GM18868 (cell line): Measurements from ENCODE around the gene CREB1.

Experiments
- ATAC-seq: cut with Tn5 transposase; IDR thresholded peaks from one replicate; pipeline ENCODE4 v1.9.1; 2021; ENCODE audit warnings: mild to moderate bottlenecking, moderate library complexity; ENCODE audit not compliant: unreplicated experiment

CREB1 gene

DNA sequence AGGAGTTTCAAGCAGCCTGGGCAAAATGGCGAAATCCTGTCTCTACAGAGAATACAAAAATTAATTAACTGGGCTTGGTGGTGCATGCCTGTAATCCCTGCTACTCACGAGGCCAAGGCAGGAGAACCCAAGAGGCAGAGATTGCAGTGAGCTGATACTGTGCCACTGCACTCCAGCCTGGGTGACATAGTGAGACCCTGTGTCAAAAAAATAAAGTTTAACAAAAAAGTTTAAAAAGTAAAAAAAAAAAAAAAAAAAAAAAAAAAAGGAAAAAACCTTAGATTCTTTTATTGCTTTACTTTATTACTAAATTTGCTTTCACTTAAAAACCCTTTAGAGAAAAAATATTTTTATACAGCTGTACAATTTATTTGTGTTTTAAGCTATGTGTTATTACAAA is 10.7 kb downstream of the CREB1 start:
- no peak for ATAC-seq

DNA sequence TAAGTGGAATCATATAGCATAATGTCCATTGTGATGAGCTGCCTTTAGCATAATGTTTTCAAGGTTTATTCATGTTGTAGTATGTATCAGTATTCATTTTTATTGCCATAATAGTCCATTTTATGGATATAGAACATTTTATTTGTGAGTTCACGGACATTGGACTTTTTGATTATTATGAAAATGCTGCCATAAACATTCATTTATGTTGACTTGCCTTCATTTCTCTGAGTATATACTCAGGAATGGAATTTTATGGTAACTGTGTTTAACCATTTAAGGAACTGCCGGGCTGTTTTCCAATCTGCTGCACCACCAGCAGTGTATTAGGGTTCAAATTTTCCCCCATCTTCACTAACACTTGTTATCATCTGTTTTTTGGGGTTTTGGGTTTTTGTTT is 12.2 kb downstream of the CREB1 start:
- ATAC-seq = no peak

DNA sequence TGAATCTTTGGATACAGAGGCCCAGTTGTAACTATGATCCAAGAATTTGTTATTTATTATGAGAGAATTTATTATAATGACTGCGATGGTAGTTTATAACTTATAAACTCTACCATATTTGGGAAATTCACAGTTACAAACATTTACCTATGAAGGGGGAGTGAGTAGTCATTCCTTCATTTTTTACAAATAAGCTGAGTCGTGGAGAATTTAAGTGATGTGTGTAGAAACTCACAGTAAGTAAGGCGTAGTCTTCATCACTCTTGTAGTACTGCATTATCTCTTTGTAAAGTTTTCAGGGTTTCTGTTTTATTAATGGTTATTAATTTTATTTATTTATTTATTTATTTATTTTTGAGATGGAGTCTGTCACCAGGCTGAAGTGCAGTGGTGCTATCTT is 13.5 kb downstream of the CREB1 start:
- no peak for ATAC-seq

DNA sequence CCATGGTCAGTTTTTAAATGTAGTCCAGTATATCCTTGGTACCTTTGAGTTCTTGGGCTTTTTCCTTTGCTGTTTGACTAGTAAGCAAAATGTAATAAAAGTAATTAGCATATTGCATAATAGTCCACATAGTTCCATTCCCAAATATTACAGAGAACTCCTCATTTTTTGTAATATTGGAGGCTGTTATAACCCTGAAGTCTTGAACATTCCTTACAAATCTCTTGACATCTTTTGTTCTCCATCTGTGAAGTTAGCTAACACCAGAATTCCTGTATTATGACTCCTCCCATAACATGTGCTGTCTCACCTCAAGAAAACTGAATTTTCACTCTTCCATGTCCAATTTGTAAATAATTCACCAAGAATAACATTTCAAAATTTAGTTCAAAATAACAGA is 17.1 kb downstream of the CREB1 start:
- no peak for ATAC-seq

DNA sequence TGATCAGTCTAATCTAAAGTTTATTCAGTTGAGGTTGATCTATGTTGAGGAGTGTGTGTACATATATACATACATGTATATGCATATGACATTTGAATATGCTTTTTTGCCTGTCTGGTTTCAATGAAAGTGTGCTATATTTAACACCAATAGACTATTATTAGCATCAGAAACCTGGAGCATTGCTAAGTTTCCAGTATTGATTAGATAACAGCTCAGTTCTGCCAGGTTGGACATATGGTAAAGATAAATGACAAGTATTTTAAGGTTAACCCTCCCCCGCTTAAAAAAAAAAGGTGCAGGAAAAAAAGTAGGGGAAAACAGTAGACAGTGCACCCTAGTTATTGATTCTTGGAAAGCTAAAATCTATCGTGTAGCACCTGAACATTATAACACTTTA is 19.4 kb downstream of the CREB1 start:
- no peak for ATAC-seq

DNA sequence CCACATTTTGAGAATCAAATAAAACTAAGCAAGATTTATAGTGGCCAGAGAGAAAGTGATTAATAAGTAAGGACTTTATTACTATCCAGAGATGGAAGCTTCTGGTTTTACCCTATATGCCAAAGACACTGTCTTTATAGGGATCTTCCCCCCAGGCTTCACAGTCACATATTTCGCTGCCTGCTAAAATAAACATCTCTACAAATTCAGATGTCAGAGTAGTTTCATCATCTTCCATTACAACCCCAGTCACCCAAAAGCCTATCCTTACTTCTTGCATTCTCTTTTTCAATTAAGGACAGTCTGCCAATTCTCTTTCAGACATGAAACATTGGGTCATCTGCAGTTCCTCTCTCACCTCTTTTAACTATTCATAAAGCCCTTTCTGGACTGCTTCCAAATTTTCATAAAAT is 28.3 kb downstream of the CREB1 start:
- no peak for ATAC-seq

DNA sequence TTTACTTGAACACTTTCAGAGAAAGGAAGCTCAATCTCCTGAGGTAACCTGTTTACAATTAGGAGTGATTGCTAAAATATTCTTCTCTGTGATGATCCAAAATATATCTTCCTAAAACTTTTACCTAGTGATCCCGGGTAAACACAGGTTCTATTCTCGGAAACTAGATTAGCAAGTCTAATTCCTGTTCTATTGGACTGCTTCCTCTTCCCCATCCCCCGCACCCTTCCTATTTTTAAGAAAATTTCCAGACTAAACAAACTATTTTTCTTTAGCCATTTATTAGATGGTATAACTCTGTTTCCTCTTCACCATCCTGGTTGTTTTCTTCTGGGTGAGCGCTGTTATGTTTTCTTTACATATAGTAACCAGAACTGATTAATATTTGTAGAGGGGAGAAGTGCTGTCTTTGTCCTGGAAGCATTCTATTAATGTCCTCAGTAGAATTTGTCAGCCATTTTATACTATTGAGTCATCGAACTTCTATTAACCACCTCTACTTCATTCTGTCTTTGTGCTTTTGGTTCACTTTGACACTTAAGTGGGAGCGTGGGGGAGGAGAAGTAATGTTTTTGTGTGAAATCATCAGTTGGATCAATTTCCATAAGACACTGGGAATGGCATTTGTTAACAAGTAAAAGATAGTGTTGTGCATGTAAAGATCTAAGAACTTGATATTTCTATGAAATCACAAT is 31.8 kb downstream of the CREB1 start:
- no peak for ATAC-seq

DNA sequence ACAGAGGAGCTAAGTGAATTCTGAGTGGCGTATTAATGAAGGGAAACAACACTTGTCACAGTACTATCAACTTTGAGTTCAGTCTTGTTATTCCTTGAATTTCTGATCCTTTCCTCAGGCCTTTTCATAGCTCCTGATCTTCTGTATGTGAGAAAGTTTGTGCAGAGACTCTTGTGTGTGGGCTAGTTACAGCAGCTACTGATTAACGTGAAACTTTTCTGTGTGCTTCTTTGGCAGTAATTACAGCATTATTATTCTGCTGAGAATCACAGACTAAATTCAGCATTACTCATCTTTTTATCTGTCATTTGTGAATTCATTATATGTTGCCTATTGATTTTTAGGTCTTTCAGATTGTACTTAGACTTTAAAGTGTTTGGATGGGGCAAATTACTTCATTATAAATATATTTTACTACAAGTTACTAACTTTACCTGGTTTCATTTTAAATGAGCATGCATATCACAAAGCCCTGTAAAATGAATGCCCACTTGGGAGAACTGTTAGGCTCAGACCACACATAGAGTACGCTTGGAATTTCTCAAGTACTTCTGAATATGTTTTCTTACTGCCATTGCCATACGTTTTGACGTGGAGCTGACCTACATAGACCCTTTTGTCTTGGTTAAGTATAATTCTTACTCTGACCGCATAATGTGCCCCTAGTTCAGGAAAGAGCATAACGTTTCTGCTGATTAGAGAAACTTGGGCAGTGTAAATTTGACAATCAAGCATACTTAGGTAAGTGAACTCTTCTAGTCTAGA is 36.2 kb downstream of the CREB1 start:
- no peak for ATAC-seq

DNA sequence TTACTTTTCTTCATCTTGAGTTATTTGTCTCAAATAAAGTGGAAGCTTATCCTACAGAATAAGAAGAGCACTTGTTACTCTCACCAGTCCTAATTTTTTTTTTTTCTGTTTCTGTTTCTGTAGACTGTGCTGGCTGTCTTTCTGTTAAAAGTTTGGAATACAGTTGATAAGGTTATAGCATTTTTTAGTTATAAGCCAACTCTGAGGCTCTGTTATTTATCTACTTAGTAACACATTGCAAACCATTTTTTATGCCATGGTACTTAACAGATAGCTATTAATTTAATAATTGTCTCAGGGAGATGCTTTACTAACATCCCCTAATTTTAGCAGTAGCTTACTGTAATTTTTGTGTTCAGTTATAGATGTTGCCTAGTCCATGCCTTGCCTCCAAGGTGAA is 37.9 kb downstream of the CREB1 start:
- no peak for ATAC-seq

DNA sequence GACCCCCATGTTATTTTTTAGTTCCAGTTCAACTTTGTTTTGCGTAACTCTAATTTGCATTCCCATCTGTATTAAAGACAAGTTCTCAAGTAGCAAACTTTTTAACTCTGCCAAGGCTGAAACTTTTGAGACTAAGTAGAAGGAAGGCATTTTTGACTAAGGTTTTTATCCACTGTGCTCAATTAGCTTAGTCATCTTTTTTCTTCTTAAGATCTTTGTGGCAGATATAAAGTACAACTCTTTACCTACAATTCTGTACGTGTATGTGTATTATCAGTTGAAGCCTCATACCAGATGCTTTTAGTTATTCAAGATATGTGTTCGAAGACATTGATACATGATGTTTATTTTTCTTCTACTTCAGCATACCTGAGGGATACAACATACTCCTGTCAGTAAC is 41.6 kb downstream of the CREB1 start:
- ATAC-seq = no peak

DNA sequence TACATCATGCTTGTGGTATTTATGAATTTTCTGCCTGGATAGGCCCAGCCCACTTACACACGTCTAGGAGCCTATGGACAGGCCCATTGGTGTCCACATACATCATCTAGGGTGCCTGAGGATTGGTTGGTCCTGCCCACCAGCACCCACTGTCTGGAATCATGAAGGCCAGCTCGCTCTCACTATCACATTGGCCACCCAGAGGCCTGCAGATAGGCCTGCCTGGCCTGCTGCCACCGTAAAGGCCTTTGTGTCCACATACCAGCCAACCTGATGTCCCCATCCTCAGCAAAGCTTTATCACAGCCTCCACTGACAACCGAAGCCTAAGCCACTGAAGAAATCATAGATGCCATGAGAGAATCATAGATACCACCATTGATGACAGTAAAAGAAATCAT is 55.2 kb downstream of the CREB1 start:
- ATAC-seq = no peak

DNA sequence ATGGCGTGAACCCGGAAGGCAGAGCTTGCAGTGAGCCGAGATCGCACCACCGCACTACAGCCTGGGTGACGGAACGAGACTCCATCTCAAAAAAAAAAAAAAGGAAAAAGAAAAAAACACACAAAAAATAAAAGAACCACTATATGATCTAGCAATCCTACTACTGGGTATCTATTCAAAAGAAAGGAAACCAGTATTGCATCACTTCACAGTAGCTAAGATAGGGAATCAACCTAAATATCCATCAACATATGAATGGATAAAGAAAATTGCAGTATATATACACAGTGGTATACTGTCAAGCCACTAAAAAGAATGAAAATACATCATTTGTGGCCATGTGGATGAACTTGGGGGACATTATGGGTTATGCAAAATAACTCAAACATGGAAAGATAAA is 57.5 kb downstream of the CREB1 start:
- no peak for ATAC-seq

DNA sequence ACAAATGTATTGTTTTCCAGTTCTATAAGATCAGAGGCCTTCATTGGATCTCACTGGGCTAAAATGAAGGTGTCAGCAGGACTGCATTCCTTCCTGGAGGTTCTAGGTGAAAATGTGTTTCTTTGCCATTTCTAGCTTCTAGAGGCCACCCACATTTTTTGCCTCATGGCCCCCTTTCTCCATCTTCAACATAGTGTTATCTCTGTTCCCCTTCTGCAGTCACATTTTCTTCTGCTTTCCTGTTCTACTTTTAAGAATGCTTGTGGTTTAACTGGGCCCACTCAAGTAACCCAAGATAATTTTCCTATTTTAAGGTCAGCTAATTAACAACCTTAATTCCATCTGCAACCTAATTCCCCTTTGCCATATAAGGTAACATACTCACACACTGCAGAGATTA is 59.4 kb downstream of the CREB1 start:
- no peak for ATAC-seq

DNA sequence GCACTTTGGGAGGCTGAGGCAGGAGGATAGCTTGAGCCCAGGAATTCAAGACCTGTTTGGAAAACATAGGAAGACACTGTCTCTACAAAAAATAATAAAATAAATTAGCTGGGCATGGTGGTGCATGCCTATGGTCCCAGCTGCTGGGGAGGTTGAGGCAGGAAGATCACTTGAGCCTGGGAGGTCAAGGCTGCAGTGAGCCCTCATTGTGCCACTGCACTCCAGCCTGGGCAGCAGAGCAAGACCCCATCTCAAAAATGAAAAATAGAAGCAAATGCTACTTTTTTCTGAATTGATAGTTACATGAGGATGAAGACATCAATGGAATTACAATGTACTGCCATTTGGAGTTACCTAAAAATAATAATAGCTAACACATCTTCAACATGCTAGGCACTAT is 63.5 kb downstream of the CREB1 start:
- no peak for ATAC-seq

DNA sequence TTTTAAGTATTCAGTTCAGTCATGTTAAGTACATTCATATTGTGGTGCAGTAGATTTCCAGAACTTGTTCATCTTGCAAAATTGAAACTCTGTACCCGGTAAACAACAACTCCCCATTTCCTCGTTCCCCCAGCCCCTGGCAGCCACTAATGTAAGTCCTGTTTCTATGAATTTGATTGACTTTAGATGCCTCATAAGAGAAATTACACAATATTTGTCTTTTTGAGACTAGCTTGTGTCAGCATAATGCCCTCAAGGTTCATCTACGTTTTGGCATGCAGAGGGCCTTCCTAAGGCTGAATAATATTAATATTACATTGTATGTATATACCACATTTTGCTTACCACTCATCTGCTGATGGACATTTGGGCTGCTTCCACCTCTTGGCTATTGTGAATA is 64.5 kb downstream of the CREB1 start:
- no peak for ATAC-seq

DNA sequence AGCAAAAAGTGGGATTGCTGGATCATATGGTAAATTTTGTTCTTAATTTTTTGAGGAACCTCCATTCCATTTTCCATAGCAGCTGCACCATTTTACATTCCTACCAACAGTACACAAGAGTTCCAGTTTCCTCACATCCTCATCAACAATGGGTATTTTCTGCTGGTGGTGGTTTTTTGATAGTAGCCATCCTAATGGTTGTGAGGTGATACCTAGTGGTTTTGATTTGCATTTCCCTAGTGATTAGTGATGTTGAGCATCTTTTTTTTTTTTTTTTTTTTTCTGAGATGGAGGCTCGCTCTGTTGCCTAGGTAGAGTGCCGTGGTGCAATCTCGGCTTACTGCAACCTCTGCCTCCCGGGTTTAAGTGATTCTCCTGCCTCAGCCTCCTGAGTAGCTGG is 65.0 kb downstream of the CREB1 start:
- ATAC-seq = no peak

DNA sequence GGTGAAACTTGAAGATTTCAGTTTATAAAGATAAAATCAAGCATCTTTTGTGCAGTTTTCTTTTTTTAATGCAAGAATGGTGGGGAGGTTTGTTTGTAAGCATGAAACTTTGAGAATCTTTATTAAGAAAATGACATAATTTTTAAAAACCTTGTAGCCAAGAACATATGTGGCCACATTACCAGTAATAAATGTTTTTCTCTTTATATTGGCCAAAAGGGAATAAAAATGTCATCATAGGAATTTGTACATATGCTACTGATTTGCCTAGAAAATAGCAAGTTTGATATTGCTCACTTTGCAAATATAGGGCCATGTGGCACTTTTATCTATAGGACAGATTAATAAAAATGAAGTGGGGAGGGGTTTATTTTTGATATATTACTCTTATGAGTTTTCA is 69.9 kb downstream of the CREB1 start:
- ATAC-seq = no peak

DNA sequence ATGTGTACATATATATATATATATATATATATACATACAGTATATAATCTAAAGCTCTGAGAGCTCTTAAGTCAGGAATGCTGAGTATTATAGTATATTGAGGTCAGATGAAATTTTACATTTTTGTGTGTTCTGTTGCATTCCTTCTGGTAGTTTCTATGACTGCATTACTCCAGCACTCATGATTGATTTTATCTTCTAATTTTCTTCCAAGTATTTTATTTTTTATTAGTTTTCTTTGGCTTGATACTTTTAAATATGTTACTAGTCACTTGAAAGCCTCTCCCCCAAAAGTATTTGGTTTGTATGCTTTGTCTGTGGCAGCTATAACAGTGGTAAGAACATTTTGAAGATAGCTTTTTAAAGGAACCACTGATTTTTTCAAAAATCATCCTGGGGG is 70.5 kb downstream of the CREB1 start:
- ATAC-seq = no peak

DNA sequence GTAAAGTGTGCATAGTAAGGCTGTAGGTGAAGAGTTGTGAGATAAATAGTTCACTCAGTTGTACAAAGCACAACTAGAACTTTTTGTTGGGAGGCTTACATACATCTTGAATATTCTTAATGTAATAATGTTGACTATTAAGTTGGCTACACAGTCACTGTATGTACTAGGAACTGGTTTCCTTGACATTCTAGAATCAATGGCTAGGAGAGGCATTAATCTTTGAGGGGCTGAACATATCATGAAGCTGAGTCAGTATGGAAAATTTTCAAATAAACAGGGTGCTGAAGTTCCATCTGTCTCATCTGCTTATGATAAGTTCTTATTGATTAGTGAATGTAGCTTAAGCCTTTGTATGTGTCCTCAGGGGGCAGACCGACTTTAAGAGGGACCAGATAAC is 72.0 kb downstream of the CREB1 start:
- ATAC-seq = no peak

DNA sequence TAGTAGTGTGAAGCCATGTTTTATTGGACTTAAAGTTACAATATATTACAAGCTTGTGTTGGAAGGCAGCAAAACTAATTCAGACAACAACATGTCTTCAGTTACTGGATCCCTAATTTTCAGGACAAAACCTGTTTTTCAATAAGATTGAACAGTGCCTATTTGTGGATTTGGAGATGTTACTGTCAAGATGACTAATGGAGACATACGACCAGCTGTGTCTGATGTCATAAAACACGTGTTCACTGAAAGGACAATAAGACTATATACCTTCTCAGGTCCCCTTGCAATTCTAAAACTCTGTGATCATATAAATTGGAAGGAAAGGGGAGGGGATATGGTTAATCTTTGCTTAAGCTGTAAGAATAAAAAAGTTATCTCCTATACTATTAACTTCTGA is 73.7 kb downstream of the CREB1 start:
- ATAC-seq = no peak

DNA sequence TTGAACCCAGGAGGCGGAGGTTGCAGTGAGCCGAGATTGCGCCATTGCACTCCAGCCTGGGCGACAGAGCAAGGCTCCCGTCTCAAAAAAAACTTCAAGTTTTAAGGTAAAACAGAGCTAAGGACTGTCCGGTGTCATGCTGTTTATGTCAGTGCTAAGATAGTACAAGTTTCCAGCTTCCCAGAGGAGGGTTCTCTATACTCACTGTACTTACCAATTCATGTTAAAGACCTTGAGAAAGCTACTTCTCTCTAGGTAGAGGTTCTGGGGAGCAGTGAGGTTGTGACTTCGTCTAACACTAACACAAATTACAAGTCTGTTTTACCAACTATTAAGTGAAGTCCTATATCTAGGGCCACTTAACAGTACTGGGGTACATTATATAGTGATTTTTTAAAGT is 76.6 kb downstream of the CREB1 start:
- no peak for ATAC-seq

DNA sequence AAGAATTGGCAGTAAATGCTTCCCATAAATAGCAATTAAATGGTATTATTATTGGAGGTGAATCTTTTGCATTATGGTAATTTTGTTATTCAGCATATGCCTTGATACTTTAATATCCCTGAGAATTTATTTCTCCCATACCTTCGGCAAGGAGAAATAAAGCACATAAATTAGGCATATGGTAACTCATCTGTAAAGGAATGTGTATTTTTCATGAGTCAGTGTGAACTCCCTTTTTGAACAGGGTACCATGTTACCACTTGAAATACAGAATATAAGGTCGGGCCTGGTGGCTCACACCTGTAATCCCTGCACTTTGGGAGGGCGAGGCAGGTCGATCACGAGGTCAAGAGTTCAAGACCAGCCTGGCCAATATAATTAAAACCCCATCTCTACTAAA is 77.1 kb downstream of the CREB1 start:
- ATAC-seq = no peak

DNA sequence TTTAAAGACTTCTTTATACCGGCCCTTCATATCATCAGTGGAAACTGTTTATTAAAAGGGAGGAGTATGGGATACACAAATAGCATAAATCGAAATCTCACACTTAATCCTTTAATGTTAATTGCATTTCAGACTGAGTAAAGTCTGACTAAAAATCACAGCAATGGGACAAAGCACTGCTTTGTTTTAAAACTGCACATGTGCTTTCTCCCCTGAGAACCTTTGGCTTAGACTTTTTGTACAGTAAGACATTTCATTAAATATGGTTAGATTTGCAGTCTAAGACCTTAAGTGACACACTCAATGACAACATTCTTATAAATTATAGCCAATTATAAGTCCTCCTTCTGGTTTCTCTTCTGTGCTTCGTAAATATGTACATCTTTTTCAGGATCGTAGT is 83.0 kb downstream of the CREB1 start:
- no peak for ATAC-seq
